Left lung (tissue), 10 donors: ENCODE results near the gene RETREG3. TPM values are rescaled to one million over a fixed set of nuclear protein-coding genes. Genes with fewer than 3 reads are reported as not detected.

Experiments
- ATAC-seq: fragments of 200-7000 bp; cut with Tn5 transposase; one replicate; pipeline ENCODE4 v1.9.1; 2020; ENCODE audit warnings: moderate library complexity
- DNase-seq, 4 donors: peaks; one replicate each; pipeline ENCODE4 v3.0.0-alpha.2; 2013 to 2020
- H3K27ac ChIP-seq, 2 donors: fragments of 200-600 bp; sonication (generic) in 1 of 2; one replicate each; pipeline versions ENCODE4 v1.5.0 to v1.8.0; 2020 to 2021
- H3K27me3 ChIP-seq, 2 donors: fragments of 200-600 bp; sonication (generic) in 1 of 2; one replicate each; pipeline versions ENCODE4 v1.5.0 to v1.8.0; 2020 to 2021
- H3K36me3 ChIP-seq, 2 donors: fragments of 200-600 bp; sonication (generic) in 1 of 2; one replicate each; pipeline versions ENCODE4 v1.5.0 to v1.8.0; 2020 to 2021
- H3K4me1 ChIP-seq, 2 donors: fragments of 200-600 bp; one replicate each; pipeline ENCODE4 v1.8.0; 2021
- H3K4me3 ChIP-seq, 2 donors: fragments of 200-600 bp; sonication (generic) in 1 of 2; one replicate each; pipeline versions ENCODE4 v1.5.0 to v1.8.0; 2020 to 2021; ENCODE audit warnings: mild to moderate bottlenecking in 1 of 2
- H3K9me3 ChIP-seq, 2 donors: fragments of 200-600 bp; sonication (generic) in 1 of 2; one replicate each; pipeline versions ENCODE4 v1.5.0 to v1.8.0; 2020 to 2021
- CTCF ChIP-seq, 2 donors: fragments of 200-600 bp; sonication (generic) in 1 of 2; IDR thresholded peaks; one replicate each; pipeline versions ENCODE4 v1.5.0 to v1.8.0; 2021; ENCODE audit warnings: antibody characterized with exemption in 2 of 2
- intact Hi-C, 2 donors: fragments of 100-400 bp; cut with DNase I; formaldehyde crosslinking; loops; one replicate each; pipeline versions ENCODE4 v1.11.2 to v1.14.2; 2022
- polyA plus RNA-seq, 6 donors: library from polyadenylated mRNA; unstranded; fragments of 120-200 nt; gene quantifications; one replicate each; pipeline ENCODE4 v1.2.1, GENCODE V29; 2013; ENCODE audit not compliant: insufficient read length in 6 of 6
- total RNA-seq, 2 donors: library from RNA; stranded (reverse); fragmentation: NEBNext Ultra II Directional; extraction: Animal tissue kit (Norgen Biotek cat#: 25700); gene quantifications; one replicate each; pipeline ENCODE4 v1.2.1, GENCODE V29; 2021
- donor health status: DM: no; HTN: yes; CAD: no.
- donor health status: DM: no; HTN: no; CAD: no.

Gene RETREG3
- total and polyA plus RNA-seq, 8 donors, result 50.6 to 75.5 (median 60.0) TPM

GRCh38 chr17:42565523-42566214, 43.5 kb downstream of the RETREG3 start:
- Histone ChIP-seq H3K36me3 (peaks cover 0 to 47% of the 10 kb centered on the region in 2 donors), H3K27ac (peak overlapping the region in 1 of 2 donors; percentile 97), H3K4me1 (peaks cover 31 to 71% of the 10 kb centered on the region in 2 donors), H3K4me3 (no peak overlapping the region), H3K27me3 (no peaks in the 10 kb centered on the region), H3K9me3 (no peaks in the 10 kb centered on the region)
- intact Hi-C loops, result no loop called here
- DNase-seq (no peak), ATAC-seq (no peak)
- no peak for TF ChIP-seq CTCF (IDR thresholded peaks at IDR 0.05)

- no peaks in the 10 kb centered on the region for H3K9me3 ChIP-seq
- H3K36me3 ChIP-seq, result peaks cover 0 to 40% of the 10 kb centered on the region in 2 donors
- DNase-seq (no peak), ATAC-seq (no peak)
- intact Hi-C loops, result no loop called here
- peaks cover 31 to 65% of the 10 kb centered on the region in 2 donors for H3K4me1 ChIP-seq
- no peaks in the 10 kb centered on the region for H3K27me3 ChIP-seq
- no peak overlapping the region for H3K4me3 ChIP-seq
- no peak for TF ChIP-seq CTCF (IDR thresholded peaks at IDR 0.05)
- peak overlapping the region in 1 of 2 donors; percentile 23 for H3K27ac ChIP-seq
Measured at GRCh38 chr17:42564815-42565522, 44.2 kb downstream of the RETREG3 start.

GRCh38 chr17:42563950-42564349, 45.2 kb downstream of the RETREG3 start:
- no peak overlapping the region for H3K27ac ChIP-seq

GRCh38 chr17:42563543-42563942, 45.6 kb downstream of the RETREG3 start:
- DNase-seq (no peak), ATAC-seq (no peak)
- Histone ChIP-seq H3K36me3 (peaks cover 0 to 25% of the 10 kb centered on the region in 2 donors), H3K27me3 (no peaks in the 10 kb centered on the region), H3K27ac (peak overlapping the region in 1 of 2 donors; percentile 93), H3K9me3 (no peaks in the 10 kb centered on the region), H3K4me1 (peaks cover 31 to 57% of the 10 kb centered on the region in 2 donors), H3K4me3 (peak overlapping the region in 1 of 2 donors; percentile 96)
- TF ChIP-seq CTCF (IDR thresholded peaks at IDR 0.05), result no peak
- intact Hi-C loops, result no loop called here

More at GRCh38 chr17:42563950-42564349, 45.2 kb downstream of the RETREG3 start:
- Histone ChIP-seq H3K4me1 (peaks cover 31 to 61% of the 10 kb centered on the region in 2 donors), H3K4me3 (peak overlapping the region in 1 of 2 donors; percentile 96), H3K27me3 (no peaks in the 10 kb centered on the region), H3K9me3 (no peaks in the 10 kb centered on the region), H3K36me3 (peaks cover 0 to 30% of the 10 kb centered on the region in 2 donors)
- intact Hi-C loops, result no loop called here
- ATAC-seq (no peak), DNase-seq (no peak)
- TF ChIP-seq CTCF (IDR thresholded peaks at IDR 0.05), result no peak

GRCh38 chr17:42563143-42563509, 46.0 kb downstream of the RETREG3 start:
- Histone ChIP-seq H3K4me1 (peaks cover 31 to 53% of the 10 kb centered on the region in 2 donors), H3K36me3 (peaks cover 0 to 21% of the 10 kb centered on the region in 2 donors), H3K4me3 (peak overlapping the region; percentile 69 to 96), H3K9me3 (no peaks in the 10 kb centered on the region), H3K27ac (peak overlapping the region in 1 of 2 donors; percentile 93), H3K27me3 (no peaks in the 10 kb centered on the region)
- DNase-seq, result no peak
- no peak for TF ChIP-seq CTCF (IDR thresholded peaks at IDR 0.05)
- intact Hi-C loops, result no loop called here
- ATAC-seq, result no peak
